IPS DF 4.7 (cell line): ENCODE measurements around the gene MLF2.
"Not testable (repeated sequence)": the region's sequence is repeated elsewhere in the genome, so short reads cannot be mapped to it uniquely, and the experiment has no call there.

ENCODE experiments used
- DNase-seq: peaks from one replicate; pipeline ENCODE4 v3.0.0-alpha.2; 2013; ENCODE audit warnings: low spot score; ENCODE audit errors: extremely low read depth

The MLF2 gene

GRCh38 chr12:6735448-6736191 lies 17.3 kb downstream of the MLF2 start:
- DNase-seq: no peak

DNA sequence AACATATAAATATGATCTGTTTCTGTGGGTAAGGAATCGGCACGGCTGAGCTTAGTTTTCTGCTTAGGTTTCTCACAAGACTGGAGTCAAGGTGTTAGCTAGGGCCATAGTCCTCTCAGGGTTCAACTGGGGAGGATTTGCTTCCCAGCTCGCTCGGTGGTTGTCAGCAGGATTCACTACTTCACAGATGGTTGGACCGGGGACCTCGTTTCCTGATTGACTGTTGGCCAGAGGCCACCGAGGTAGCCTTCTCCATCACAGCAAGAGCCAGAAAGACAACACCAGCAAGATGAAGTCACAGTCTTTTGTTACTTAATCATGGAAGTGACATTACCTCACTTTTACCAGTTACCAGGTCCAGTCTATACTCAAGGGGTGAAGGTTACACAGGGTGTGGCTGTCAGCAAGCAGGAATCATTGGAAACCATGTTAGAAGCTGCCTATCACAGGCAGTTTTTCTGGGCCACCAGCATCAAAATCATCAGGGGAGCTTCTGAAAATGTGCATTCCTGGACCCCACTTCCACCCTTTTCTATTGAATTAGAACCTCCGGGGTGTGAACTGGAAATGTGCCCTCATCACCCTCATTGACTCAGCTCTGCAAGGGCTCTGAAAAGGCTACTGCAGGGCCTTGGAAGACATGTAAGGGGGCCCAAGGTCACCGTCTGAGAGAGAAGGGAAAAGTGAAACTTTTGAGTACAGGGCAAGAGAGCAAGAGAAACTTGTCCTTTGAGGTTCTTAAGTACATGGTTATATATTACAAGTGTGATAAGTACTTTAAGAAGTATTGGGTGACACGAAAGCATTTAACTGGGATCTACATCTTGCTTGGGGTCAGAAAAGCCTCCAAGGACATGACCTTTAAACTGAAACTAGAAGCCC lies 18.2 kb downstream of the MLF2 start:
- no peak for DNase-seq

- DNase-seq: no peak
Observed at GRCh38 chr12:6730169-6730568, 22.8 kb downstream of the MLF2 start.

DNA sequence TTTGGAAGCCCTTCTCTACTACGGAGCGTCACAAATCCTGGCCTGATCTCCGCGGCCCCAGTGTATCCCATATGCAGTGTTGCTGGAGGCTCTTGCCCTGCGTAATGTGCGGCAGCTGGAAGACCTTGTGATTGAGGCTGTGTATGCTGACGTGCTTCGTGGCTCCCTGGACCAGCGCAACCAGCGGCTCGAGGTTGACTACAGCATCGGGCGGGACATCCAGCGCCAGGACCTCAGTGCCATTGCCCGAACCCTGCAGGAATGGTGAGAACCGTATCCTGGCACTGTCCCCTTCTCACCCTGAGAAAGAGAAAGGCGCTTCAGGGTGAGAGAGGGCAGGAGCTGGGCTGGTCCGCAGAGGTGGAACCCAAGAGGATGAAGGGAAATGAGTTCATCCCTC lies 23.8 kb downstream of the MLF2 start:
- DNase-seq: no peak

DNA sequence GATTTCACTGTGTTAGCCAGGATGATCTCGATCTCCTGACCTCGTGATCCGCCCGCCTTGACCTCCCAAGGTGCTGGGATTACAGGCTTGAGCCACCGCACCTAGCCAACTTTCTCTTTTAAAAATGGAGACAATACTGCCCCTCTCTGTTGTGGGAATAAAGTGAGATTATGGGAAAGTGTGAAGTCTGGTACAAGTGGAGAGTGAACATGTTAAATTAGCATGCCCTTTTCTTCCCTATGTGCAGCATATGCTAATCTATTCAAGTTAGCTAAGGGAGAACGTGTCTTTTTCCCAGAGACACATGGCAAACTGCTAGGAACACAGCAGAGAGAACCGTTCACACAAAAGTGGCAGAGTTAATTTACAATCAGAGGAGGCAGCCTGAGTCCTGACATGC lies 27.6 kb downstream of the MLF2 start:
- DNase-seq: no peak

- DNase-seq: no peak
Observed at GRCh38 chr12:6724409-6724797, 28.5 kb downstream of the MLF2 start.

GRCh38 chr12:6723607-6724408 lies 29.1 kb downstream of the MLF2 start, which contains the start of gene COPS7A:
Gene COPS7A (plus strand): TSS chr12:6724046. CDS start chr12:6724657, 611 bp downstream.
- peak; percentile 91 for DNase-seq

DNA sequence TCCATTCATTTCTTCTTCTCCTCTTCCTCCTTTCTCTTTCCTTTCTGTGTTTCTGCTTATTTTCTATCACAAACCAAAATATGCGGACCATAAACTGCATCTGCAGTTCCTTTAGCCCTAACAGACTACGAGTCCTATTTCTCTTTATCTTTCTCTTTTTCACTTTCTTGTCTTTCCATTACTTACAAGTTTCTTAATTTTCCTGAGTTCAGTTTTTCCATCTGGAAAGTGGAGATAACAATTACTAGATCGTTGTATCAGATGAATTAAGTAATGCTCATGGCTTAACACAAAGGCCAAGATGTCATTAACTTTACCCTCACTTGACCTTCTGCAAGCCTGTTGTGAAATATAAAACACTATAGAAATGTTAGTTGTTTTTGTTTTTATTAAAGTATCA lies 30.1 kb downstream of the MLF2 start:
- no peak for DNase-seq

- no peak for DNase-seq
Observed at GRCh38 chr12:6716874-6717437, 36.0 kb downstream of the MLF2 start.

DNA sequence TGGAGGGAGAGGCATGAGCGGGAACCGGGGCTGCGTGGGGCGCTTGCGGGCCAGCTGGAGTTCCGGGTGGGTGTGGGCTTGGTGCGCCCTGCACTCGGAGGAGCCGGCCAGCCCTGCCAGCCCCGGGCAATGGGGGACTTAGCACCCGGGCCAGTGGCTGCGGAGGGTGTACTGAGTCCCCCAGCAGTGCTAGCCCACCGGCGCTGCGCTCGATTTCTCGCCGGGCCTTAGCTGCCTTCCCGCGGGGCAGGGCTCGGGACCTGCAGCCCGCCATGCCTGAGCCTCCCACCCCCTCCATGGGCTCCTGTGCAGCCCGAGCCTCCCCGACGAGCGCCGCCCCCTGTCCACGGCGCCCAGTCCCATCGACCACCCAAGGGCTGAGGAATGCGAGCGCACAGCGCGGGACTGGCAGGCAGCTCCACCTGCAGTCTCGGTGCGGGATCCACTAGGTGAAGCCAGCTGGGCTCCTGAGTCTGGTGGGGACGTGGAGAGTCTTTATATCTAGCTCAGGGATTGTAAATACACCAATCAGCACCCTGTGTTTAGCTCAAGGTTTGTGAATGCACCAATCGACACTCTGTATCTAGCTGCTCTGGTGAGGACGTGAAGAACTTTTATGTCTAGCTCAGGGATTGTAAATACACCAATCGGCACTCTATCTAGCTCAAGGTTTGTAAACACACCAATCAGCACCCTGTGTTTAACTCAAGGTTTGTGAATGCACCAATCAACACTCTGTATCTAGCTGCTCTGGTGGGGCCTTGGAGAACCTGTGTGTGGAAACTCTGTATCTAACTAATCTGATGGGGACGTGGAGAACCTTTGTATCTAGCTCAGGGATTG lies 36.7 kb downstream of the MLF2 start:
- not testable (repeated sequence) for DNase-seq

DNA sequence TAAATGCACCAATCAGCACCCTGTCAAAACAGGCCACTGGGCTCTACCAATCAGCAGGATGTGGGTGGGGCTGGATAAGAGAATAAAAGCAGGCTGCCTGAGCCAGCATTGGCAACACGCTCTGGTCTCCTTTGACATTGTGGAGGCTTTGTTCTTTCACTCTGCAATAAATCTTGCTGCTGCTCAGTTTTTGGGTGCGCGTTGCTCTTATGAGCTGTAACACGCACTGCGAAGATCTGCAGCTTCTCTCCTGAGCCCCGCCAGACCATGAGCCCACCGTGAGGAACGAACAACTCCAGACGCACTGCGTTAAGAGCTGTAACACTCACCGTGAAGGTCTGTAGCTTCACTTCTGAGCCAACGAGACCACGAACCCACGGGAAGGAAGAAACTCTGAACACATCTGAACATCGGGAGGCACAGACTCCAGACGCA lies 44.0 kb downstream of the MLF2 start:
- DNase-seq: no peak

- not testable (repeated sequence) for DNase-seq
Observed at GRCh38 chr12:6708351-6708750, 44.6 kb downstream of the MLF2 start.

DNA sequence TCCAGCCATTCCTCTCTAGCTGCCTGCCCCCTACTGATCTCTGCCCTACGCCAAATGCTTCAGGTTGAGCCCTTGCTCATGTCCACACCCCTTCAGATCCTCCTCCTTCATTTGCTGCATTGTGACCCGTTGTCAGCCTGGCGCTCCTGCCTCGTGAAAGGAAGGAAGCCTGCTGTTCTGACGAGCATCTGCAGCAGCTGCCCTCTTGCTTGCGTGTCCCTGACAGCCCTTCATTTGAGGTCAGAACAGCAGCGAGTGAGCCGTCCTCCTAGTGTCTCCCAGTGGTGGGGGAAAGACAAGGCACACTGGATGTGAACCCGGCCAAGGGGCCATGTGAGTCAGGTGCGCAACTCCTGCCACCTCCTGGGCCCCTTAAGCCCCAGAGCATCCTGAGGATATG lies 49.3 kb downstream of the MLF2 start:
- no peak for DNase-seq

DNA sequence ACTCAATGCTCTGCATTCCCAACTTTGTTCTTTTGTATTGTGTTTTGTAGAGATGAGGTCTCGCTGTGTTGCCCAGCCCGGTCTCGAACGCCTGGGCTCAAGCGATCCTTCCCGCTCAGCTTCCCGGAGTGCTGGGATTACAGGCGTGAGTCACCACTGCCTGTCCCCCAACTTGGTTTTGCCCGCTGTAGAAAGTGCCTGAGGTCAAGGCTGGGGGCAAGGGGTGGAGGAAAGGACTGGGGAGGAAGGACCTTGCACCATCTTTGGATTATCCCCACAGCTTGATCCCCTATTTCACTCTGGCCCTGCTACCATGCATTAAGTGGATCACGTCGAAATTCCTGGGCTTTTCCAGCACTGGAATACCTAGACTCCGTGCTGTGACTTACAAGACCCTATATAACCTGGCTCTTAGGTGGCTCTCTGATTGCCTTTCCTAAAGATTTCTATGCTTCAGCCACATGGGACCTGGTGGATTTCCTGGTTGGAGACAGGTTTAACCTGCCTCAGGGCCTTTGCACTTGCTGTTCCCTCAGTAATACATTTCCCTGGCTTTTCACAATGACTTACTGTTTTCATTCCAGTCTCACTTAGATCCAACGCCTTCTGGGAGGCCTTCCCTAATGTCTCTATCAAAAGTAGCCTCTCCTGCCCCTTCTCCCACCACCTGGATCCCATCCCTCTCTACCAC lies 51.7 kb downstream of the MLF2 start:
- DNase-seq: no peak

GRCh38 chr12:6700646-6701051 lies 52.3 kb downstream of the MLF2 start, which contains the start of gene PIANP:
Gene PIANP (minus strand): TSS chr12:6700815. CDS start chr12:6698061, 2,754 bp downstream.
- DNase-seq: no peak

DNA sequence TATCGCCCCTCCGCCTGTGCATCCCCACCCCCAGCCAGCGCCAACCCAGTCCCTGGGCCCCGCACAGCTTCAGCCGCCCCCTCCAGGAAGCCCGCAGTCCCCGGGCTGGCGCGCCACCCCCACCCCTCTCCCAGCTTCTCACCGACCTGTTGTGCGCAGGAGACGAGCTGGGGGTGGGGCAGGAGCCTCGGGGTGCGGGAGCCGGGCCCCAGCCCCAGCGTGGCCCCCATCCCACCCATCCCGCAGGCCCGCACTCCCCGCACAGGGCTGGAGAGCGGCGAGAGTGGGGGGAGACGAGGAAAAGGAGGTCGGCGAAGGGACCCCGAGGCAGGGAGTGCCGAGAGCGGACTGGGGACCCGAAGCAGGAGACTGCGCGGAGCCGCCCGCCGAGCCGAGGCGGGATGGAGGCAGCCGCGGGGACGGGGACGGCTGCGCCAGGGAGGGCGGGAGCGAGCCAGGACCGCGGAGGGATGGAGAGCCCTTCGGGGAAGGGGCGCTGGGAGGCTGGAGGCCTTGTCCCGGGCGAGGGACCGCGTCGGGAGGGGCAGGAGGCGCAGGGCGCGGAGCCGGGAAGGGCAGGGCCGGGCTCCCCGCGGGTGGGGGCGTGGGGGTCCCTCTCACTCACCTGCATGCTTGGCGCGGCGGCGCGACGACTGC lies 52.8 kb downstream of the MLF2 start:
- DNase-seq: no peak

DNA sequence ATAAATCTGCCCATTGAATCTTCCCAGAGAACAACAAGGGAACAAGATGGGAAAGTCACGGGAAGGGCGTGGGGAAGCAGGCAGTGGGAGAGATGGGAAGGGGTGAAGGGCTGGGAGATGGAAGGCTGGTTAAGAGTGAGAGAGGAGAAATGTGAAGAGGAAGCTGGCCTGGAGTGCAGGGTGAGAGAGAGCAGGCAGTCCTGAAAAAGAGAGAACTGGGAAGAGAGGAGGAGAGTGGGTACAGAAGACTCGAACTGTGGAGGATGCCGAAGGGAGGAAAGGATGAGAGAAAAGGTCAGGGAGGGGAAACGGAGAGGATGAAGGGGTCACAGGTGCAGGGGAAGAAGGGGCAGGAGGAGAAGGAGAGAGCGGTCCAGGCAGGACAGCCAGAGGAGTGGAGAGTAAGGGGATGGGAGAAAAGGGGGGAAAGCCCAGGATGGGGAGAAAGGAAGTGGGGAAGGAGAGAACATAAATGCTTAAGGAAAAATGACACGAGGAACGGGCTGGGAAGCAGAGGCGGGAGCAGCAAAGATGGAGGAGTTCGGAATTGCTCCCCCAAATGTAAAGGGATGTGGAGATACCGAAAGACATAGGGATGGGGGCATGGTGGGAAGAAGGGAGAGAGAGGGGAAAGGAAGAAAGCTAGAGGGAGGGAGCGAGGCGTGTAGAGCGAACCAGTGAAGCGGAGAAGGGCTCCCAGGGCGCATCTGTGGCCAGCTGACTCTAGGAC lies 53.5 kb downstream of the MLF2 start:
- no peak for DNase-seq

GRCh38 chr12:6698352-6699046 lies 54.4 kb downstream of the MLF2 start:
- DNase-seq: no peak
